Caco-2 (cell line): ENCODE measurements around the gene CCDC88A. TPM values are rescaled to one million over a fixed set of nuclear protein-coding genes. Genes with fewer than 3 reads are reported as not detected.

Source experiments
- BruUV-seq: library from RNA; stranded (reverse); fragments of 400-500 nt; replicated peaks from 2 replicates; lab custom pipeline; 2021; lab: Mats Ljungman, UMichigan
- CTCF ChIA-PET: fragments of 300-600 bp; sonication (Branson Sonifier 250); formaldehyde crosslinking; loops from one replicate; lab custom pipeline; 2022; ENCODE audit warnings: antibody characterized with exemption; lab: Charles Lee
- POLR2A ChIA-PET: fragments of 300-600 bp; sonication (Branson Sonifier 250); formaldehyde crosslinking; loops from one replicate; lab custom pipeline; 2022; ENCODE audit warnings: antibody characterized with exemption; lab: Charles Lee
- DNase-seq, 2 experiments: peaks; one replicate each; pipeline versions ENCODE4 v3.0.0 to v3.0.0-alpha.2; 2020 to 2022
- H3K27me3 ChIP-seq: replicated peaks from 2 replicates; pipeline ENCODE4 v1.6.0; 2011; ENCODE audit warnings: low read length; ENCODE audit not compliant: control insufficient read depth, insufficient read depth
- H3K36me3 ChIP-seq: 2 replicates; pipeline ENCODE4 v1.5.1; 2011; ENCODE audit warnings: low read length; ENCODE audit not compliant: control insufficient read depth, insufficient read depth
- H3K4me1 ChIP-seq: fragments of 250-450 bp; sonication (Bioruptor Pico); 2 replicates; pipeline ENCODE4 v1.5.1; 2020; ENCODE audit warnings: mild to moderate bottlenecking
- H3K4me3 ChIP-seq: 2 replicates; pipeline ENCODE4 v1.5.1; 2011; ENCODE audit warnings: low read depth, mild to moderate bottlenecking, control low read depth, low read length
- H3K9me3 ChIP-seq: fragments of 250-450 bp; sonication (Bioruptor Pico); 2 replicates; pipeline ENCODE4 v1.5.1; 2020; ENCODE audit warnings: mild to moderate bottlenecking, moderate library complexity
- H3K27ac Mint-ChIP-seq: one replicate; pipeline ENCODE4 v1.8.0; 2022; ENCODE audit warnings: mixed read lengths; ENCODE audit not compliant: unreplicated experiment
- H3K27me3 Mint-ChIP-seq: one replicate; pipeline ENCODE4 v1.8.0; 2022; ENCODE audit warnings: mixed read lengths; ENCODE audit not compliant: insufficient read depth, unreplicated experiment
- H3K36me3 Mint-ChIP-seq: one replicate; pipeline ENCODE4 v1.8.0; 2022; ENCODE audit warnings: mild to moderate bottlenecking, mixed read lengths; ENCODE audit not compliant: insufficient read depth, unreplicated experiment
- H3K4me1 Mint-ChIP-seq: one replicate; pipeline ENCODE4 v1.8.0; 2022; ENCODE audit warnings: low read depth, mixed read lengths; ENCODE audit not compliant: unreplicated experiment
- H3K4me3 Mint-ChIP-seq: one replicate; pipeline ENCODE4 v1.8.0; 2022; ENCODE audit warnings: mild to moderate bottlenecking, moderate library complexity, mixed read lengths; ENCODE audit not compliant: unreplicated experiment
- H3K9me3 Mint-ChIP-seq: one replicate; pipeline ENCODE4 v1.8.0; 2022; ENCODE audit warnings: mixed read lengths; ENCODE audit not compliant: unreplicated experiment
- intact Hi-C: fragments of 100-400 bp; cut with micrococcal nuclease; formaldehyde crosslinking; loops from one replicate; pipeline ENCODE4 v1.10.0; 2022; ENCODE audit not compliant: unreplicated experiment
- total RNA-seq: library from RNA; stranded (reverse); gene quantifications from 2 replicates; pipeline ENCODE4 v1.2.3, GENCODE V29; 2022
- TF ChIP-seq, protein P1 (sequence below), 2 experiments: fragments of 200-600 bp in 1 of 2; IDR thresholded peaks; 1 replicate in 1 of 2; 2 replicates in 1 of 2; pipeline versions ENCODE4 v1.5.1 to v1.8.0; 2011 to 2022; ENCODE audit warnings: antibody characterized with exemption in 1 of 2, control low read depth in 1 of 2, inconsistent platforms in 1 of 2, low read depth in 1 of 2, low read length in 1 of 2, mild to moderate bottlenecking in 1 of 2, moderate library complexity in 1 of 2; ENCODE audit not compliant: insufficient read depth in 1 of 2, severe bottlenecking in 1 of 2, unreplicated experiment in 1 of 2

Gene CCDC88A
- total RNA-seq, 1 experiment from 2014 or later, result 7.7 TPM

DNA sequence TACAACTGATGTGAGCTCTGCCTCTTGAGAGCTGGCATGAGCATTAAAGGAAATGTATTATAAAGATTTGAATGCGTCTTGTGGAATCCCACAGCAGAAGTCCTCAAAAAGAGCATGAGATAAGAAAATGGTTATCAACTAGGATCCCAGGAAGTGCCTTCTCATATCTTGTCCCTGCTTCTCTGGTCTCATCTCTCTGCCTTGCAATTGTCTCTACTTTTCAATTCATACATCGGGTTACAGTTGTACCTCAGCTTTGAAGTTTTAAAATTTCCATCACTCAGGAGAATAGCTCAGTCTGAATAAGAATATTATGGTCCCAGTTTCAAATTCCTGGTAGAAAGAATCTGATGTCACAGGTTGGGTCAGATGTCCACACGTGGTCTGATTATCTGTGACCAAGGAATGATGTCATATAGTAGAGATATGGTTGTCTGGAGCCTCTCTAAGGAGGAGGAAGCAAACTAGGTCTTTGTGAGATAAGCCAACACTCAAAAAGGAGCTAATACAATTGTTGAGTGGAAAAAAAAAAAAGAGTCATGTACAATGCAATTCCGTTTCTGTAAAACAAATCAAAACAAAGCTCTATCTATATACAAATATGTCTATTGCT lies 21.7 kb upstream of the CCDC88A start:
- peaks cover 12% of the 10 kb centered on the region for H3K9me3 Mint-ChIP-seq
- Histone ChIP-seq H3K36me3 (no peaks in the 10 kb centered on the region), H3K9me3 (no peaks in the 10 kb centered on the region), H3K4me3 (no peak overlapping the region), H3K4me1 (no peaks in the 10 kb centered on the region), H3K27me3 (no peaks in the 10 kb centered on the region)
- TF ChIP-seq, protein P1, sequence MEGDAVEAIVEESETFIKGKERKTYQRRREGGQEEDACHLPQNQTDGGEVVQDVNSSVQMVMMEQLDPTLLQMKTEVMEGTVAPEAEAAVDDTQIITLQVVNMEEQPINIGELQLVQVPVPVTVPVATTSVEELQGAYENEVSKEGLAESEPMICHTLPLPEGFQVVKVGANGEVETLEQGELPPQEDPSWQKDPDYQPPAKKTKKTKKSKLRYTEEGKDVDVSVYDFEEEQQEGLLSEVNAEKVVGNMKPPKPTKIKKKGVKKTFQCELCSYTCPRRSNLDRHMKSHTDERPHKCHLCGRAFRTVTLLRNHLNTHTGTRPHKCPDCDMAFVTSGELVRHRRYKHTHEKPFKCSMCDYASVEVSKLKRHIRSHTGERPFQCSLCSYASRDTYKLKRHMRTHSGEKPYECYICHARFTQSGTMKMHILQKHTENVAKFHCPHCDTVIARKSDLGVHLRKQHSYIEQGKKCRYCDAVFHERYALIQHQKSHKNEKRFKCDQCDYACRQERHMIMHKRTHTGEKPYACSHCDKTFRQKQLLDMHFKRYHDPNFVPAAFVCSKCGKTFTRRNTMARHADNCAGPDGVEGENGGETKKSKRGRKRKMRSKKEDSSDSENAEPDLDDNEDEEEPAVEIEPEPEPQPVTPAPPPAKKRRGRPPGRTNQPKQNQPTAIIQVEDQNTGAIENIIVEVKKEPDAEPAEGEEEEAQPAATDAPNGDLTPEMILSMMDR (IDR thresholded peaks at IDR 0.05; ENCODE audit: insufficient read depth in 1 of 2, low read depth in 1 of 2, low read length in 1 of 2, severe bottlenecking in 1 of 2, unreplicated experiment in 1 of 2), result no peak
- ChIA-PET POLR2A (no interaction called here), CTCF (no interaction called here)
- no peak for DNase-seq
- no peak overlapping the region for H3K27ac Mint-ChIP-seq
- no peak overlapping the region for H3K4me3 Mint-ChIP-seq
- intact Hi-C loops, result no loop called here
- no peaks in the 10 kb centered on the region for H3K4me1 Mint-ChIP-seq
- H3K36me3 Mint-ChIP-seq, result no peaks in the 10 kb centered on the region
- BruUV-seq, result no TSS peak
- peaks cover 7% of the 10 kb centered on the region for H3K27me3 Mint-ChIP-seq

DNA sequence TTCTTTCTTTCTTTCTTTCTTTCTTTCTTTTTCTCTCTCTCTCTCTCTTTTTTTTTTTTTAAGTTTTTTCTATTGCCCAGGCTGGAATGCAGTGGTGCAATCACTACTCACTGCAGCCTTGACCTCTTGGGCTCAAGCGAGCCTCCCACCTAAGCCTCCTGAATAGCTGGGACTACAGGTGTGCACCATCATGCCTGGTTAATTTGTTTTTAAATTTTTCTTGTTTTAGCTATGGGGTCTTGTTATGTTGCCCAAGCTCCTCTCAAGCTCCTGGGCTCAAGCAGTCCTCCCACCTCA lies 19.4 kb upstream of the CCDC88A start:
- no TSS peak for BruUV-seq
- CTCF ChIA-PET, result interaction anchor here (0.6 kb wide), 1 partner anchor 729 kb away, joined by 4 read pairs; no protein-coding TSS in a partner anchor
- Histone ChIP-seq H3K4me3 (no peak overlapping the region), H3K36me3 (no peaks in the 10 kb centered on the region), H3K9me3 (no peaks in the 10 kb centered on the region), H3K27me3 (no peaks in the 10 kb centered on the region), H3K4me1 (no peaks in the 10 kb centered on the region)
- Mint-ChIP-seq H3K36me3 (no peaks in the 10 kb centered on the region), H3K27me3 (peaks cover 3% of the 10 kb centered on the region), H3K4me3 (no peak overlapping the region), H3K27ac (no peak overlapping the region), H3K4me1 (no peaks in the 10 kb centered on the region), H3K9me3 (peaks cover 12% of the 10 kb centered on the region)
- TF ChIP-seq, protein P1 (IDR thresholded peaks at IDR 0.05; ENCODE audit: insufficient read depth in 1 of 2, low read depth in 1 of 2, low read length in 1 of 2, severe bottlenecking in 1 of 2, unreplicated experiment in 1 of 2), result no peak
- no peak for DNase-seq
- intact Hi-C loops, result loop anchor here (10.0 kb wide), 1 partner anchor 204 kb away; the partner anchor contains the start of genes CLHC1 and RPS27A
- POLR2A ChIA-PET, result interaction anchor here (0.5 kb wide), 1 partner anchor 33 kb away, joined by 3 read pairs; no protein-coding TSS in a partner anchor

DNA sequence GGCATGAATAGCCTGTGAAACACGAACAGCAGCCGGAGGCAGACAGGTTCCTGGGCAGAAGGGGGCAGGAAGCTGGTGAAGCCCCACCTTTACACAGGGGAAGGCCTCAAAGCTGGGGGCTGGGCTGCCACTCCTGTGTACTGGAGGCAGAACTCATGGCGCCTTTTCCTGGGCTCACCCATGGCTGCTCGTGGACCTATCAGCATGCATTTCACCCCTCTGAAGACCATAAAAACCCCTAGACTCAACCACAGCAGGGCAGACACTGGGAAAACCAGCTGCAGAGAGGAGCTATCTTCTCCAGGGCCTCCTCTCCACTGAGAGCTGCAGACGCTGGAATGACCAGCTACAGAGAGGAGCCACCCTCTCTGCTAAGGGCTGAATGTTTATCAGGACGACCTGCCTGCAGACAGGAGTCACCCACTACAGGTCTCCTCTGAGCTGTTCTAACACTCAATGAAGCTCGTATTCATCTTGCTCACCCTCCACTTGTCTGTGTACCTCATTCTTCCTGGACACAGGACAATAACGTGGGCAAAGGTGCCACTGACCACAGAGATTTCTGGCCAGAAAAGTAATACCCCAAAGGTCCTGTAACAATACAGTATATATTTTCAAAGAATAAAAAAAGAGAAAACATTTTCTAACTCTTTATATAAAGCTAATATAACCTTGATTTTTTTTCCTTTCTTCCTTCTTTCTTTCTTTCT lies 18.9 kb upstream of the CCDC88A start:
- TF ChIP-seq, protein P1 (IDR thresholded peaks at IDR 0.05; ENCODE audit: insufficient read depth in 1 of 2, low read depth in 1 of 2, low read length in 1 of 2, severe bottlenecking in 1 of 2, unreplicated experiment in 1 of 2), result no peak
- Mint-ChIP-seq H3K36me3 (no peaks in the 10 kb centered on the region), H3K27ac (no peak overlapping the region), H3K4me1 (no peaks in the 10 kb centered on the region), H3K9me3 (peaks cover 12% of the 10 kb centered on the region), H3K4me3 (no peak overlapping the region), H3K27me3 (peaks cover 3% of the 10 kb centered on the region)
- H3K36me3 ChIP-seq, result no peaks in the 10 kb centered on the region
- intact Hi-C loops, result loop anchor here (10.0 kb wide), 1 partner anchor 204 kb away; the partner anchor contains the start of genes CLHC1 and RPS27A
- H3K4me3 ChIP-seq, result no peak overlapping the region
- no peaks in the 10 kb centered on the region for H3K4me1 ChIP-seq
- ChIA-PET POLR2A (interaction anchor here (0.5 kb wide), 1 partner anchor 34 kb away, joined by 3 read pairs; no protein-coding TSS in a partner anchor), CTCF (no interaction called here)
- H3K9me3 ChIP-seq, result no peaks in the 10 kb centered on the region
- DNase-seq, result no peak
- BruUV-seq, result no TSS peak
- no peaks in the 10 kb centered on the region for H3K27me3 ChIP-seq
